Mononuclear cell (primary cell): ENCODE data around the gene PTPRU. TPM values are rescaled to one million over a fixed set of nuclear protein-coding genes. Genes with fewer than 3 reads are reported as not detected.

ENCODE experiments used
- H3K27me3 ChIP-seq: 2 replicates; pipeline ENCODE4 v1.6.0; 2011; ENCODE audit warnings: low read length, control low read depth; ENCODE audit not compliant: insufficient read depth
- H3K4me1 ChIP-seq: 2 replicates; pipeline ENCODE4 v1.5.1; 2011; ENCODE audit warnings: mild to moderate bottlenecking, low read length, control low read depth; ENCODE audit not compliant: insufficient read depth
- H3K4me3 ChIP-seq: 2 replicates; pipeline ENCODE4 v1.5.1; 2011; ENCODE audit warnings: mild to moderate bottlenecking, low read length, moderate library complexity
- H3K9me3 ChIP-seq: 2 replicates; pipeline ENCODE4 v1.5.1; 2011; ENCODE audit warnings: low read depth, mild to moderate bottlenecking, control low read depth, low read length
- total RNA-seq: library from RNA; depleted of rRNA; stranded (reverse); fragments of >200 nt; gene quantifications from one replicate; pipeline ENCODE4 v1.2.3, GENCODE V29; 2012

Gene PTPRU
- total RNA-seq, 1 donor: 0.52 TPM

DNA sequence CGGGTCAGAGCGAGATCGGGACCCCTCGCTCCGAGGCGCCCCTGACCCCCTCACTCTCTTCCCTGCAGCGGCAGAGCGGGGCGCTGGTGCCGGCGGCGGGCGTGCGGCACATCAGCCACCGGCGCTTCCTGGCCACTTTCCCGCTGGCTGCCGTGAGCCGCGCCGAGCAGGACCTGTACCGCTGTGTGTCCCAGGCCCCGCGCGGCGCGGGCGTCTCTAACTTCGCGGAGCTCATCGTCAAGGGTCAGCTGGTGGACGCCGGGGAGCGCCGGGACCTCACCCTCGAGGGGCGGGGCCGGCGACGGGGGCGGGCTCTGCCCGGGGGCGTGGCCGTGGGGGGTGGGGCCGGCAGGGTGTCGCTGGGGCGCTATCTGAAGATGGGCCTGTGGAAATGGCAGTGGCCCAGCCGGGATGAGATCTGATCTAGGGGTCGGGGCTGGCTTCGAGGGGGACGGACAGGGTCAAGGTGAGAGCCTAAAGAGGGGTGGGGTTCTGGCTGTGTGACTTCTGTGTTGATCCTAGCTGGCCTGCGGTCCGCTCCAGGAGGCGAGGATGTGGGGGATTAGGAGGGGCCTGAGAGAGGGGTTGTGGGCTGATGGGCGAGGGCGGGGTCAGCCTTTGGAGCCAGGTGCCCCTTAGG, 23.6 kb downstream of the PTPRU start:
- H3K27me3 ChIP-seq: peaks cover 34% of the 10 kb centered on the region

DNA sequence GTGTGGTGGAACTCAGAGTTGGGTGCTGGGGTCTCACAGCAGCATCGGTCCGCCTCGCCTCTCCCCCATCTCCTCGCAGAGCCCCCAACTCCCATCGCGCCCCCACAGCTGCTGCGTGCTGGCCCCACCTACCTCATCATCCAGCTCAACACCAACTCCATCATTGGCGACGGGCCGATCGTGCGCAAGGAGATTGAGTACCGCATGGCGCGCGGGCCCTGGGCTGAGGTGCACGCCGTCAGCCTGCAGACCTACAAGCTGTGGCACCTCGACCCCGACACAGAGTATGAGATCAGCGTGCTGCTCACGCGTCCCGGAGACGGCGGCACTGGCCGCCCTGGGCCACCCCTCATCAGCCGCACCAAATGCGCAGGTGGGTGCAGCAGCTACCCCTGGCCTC, 24.2 kb downstream of the PTPRU start:
- Histone ChIP-seq H3K9me3 (no peaks in the 10 kb centered on the region), H3K4me1 (peaks cover 6% of the 10 kb centered on the region), H3K4me3 (no peak overlapping the region), H3K27me3 (peaks cover 34% of the 10 kb centered on the region)

More for the DNA sequence above, 23.6 kb downstream of the PTPRU start:
- Histone ChIP-seq H3K4me1 (peaks cover 6% of the 10 kb centered on the region), H3K4me3 (peak overlapping the region; percentile 10), H3K9me3 (no peaks in the 10 kb centered on the region)

DNA sequence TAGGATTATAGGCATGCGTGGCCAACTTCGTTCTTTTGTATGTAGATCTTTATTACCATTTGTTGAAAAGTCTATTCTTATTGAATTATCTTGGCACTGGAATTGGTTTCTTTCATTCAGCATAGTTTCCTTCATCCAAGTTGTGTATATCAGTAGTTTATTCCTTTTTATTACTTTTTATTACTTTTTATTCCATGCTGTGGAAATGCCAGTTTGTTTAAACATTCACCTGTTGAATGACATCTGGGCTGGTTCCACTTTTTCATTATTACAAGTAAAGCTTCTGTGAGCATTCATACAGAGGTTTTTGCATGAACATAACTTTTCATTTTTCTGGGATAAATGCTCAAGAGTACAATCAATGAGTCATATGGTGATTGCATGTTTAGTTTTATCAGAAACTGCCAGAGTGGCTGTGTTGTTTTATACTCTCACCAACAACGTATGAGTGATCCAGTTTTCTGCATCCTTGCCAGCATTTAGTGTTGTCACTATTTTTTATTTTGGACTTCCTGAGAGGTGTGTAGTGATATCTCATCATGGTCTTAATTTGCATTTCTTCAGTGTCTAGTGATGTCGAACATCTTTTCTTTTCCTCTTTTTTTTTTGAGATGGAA, 28.6 kb downstream of the PTPRU start:
- Histone ChIP-seq H3K4me3 (no peak overlapping the region), H3K27me3 (peaks cover 38% of the 10 kb centered on the region), H3K9me3 (no peaks in the 10 kb centered on the region), H3K4me1 (no peaks in the 10 kb centered on the region)

DNA sequence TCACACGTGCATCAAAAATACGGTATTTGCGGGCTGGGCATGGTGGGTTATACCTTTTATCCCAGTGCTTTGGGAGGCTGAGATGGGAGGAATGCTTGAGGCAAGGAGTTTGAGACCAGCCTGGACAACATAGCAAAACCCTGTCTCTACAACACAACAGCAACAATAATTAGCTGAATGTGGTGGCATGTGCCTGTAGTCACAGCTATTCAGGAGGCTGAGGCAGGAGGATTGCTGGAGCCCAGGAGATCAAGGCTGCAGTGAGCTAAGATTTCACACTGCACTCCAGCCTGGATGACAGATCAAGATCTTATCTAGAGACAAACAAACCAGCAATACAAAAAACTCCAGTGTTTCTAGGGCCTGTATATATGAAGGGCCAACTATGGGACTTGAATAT, 30.6 kb downstream of the PTPRU start:
- Histone ChIP-seq H3K9me3 (no peaks in the 10 kb centered on the region), H3K4me1 (no peaks in the 10 kb centered on the region), H3K4me3 (no peak overlapping the region), H3K27me3 (peaks cover 20% of the 10 kb centered on the region)

DNA sequence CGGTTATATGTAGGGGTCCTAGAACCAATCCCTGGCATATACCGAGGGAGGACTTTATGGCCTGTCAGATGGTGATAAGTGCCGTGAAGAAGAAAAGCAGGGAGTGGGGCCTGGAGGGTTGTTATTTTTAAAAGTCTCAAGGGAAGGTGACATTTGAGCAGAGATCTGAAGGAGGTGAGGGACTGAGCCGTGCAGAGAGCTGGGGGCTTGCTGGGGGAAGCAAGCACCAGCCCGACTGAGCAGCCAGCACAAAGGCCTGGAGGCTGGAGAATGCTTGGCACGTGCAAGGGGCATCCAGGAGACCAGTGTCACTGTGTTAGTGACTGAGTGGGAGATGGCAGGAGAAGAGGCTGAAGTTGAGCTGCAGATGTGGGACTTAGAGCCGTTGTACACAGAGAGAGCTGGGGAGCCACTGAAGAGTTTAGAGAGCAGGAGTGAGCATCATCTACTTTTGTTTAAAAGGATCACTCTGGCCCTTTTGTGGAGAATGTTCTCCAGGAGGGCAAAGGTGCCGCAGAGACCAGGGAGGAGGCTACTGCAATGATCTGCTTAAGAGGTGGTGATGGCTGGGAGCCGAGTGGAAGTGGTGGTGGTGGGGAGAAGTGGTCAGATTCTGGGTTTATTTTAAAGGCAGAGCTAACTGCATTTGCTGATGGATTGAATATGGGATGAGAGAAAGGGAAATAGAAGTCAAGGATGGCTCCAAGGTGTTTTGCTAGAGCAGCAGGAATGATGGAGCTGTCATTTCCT, 31.2 kb downstream of the PTPRU start:
- Histone ChIP-seq H3K4me3 (no peak overlapping the region), H3K4me1 (no peaks in the 10 kb centered on the region), H3K9me3 (no peaks in the 10 kb centered on the region), H3K27me3 (peaks cover 16% of the 10 kb centered on the region)

DNA sequence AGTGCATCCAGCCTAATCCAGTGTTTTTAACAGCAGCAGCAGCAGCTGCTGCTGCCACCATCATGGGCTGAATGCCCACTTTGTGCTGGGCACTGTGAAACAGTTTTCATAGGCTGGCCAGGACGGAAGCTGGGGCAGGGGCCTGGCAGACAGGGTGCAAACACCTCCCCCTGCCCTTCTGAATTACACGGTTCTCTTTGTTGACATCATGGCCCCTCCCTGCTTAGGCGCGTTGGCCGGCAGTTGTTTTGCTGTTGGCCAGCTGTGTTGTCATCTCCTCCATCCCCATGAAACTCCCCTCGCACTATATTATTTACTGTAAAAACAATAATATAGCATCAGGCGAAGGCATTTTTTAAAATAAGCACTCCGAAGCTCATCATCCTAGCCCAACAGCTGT, 33.1 kb downstream of the PTPRU start:
- Histone ChIP-seq H3K4me1 (no peaks in the 10 kb centered on the region), H3K27me3 (peaks cover 15% of the 10 kb centered on the region), H3K4me3 (no peak overlapping the region), H3K9me3 (no peaks in the 10 kb centered on the region)

DNA sequence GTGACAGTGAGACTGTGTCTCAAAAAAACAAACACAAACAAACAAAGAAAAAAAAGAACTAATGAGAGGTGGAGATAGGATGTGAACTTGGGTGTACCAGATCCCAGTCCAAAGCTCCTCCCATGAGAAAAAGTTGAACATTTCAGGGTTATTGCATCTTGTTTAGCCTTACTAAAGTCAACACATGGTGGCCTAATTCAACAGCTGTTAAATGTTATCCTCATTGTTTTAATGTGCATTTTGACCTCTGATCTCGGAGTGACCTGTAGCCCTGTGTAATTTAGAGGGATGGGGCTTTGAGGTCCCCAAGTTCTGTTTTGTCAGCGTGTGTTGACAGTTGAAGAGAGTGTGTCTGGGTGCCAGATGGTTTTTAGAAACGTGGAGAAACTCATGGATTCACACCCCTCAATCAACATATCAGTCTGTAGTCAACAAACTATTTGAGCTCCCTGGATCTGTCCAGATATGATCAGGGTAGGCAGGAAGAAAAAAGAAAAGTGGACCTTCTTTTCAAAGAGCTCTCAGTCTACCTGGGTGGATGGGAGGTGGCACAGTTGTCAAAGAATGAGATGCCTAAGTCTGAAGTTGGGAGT, 34.7 kb downstream of the PTPRU start:
- Histone ChIP-seq H3K4me1 (no peaks in the 10 kb centered on the region), H3K27me3 (peaks cover 15% of the 10 kb centered on the region), H3K9me3 (no peaks in the 10 kb centered on the region), H3K4me3 (no peak overlapping the region)

DNA sequence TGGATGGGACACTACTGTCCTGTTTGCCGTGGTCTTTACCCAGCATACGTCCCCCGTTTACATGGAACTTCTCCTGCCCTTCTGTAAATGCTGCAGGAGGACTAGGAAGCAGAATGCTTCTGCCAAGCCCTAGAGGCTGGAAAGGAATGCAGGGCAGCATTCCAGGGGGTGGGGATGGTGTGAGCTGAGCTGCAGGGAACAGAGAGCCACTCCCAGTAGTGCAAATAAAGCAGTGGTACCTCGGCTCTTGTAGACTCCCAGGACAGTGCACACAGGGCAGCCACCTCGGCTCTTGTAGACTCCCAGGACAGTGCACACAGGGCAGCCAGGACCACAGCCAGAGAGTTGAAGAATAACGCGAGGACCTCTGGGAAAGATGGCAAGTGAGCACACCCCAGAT, 35.4 kb downstream of the PTPRU start:
- no peaks in the 10 kb centered on the region for H3K9me3 ChIP-seq
- H3K27me3 ChIP-seq: peaks cover 10% of the 10 kb centered on the region
- H3K4me3 ChIP-seq: no peak overlapping the region
- no peaks in the 10 kb centered on the region for H3K4me1 ChIP-seq

DNA sequence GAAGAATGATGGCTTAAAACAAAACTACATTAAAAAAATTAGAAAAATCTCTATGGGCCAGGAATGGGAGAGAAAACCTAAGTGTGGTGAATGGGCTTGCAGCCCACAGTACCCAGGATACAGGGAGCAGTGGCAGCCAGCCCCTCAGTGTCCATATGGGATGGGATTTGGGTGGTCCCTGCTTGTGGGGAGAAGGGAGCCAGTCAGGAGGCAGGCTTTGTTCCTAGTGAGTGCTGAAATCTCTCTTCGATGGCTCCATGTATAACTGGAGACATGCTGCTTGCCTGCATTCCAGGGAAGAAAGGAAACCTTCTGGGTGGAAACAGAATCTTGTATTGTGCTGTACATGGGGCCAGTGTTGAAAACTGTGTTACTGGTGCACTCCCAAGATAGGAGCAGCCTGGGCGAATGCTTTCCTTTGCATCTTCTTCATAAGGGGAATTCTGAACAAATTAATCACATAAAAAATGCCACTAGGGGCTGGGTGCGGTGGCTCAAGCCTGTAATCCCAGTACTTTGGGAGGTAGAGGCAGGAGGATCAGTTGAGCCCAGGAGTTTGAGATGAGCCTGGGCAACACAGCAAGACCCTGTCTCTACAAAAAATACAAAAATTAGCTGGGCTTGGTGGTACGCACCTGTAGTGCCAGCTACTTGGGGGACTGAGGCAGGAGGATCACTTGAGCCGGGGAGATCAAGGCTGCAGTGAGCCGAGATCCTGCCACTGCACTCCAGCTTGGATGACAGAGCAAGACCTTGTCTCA, 36.0 kb downstream of the PTPRU start:
- H3K4me3 ChIP-seq: no peak overlapping the region
- peaks cover 6% of the 10 kb centered on the region for H3K27me3 ChIP-seq
- H3K4me1 ChIP-seq: no peaks in the 10 kb centered on the region
- no peaks in the 10 kb centered on the region for H3K9me3 ChIP-seq

DNA sequence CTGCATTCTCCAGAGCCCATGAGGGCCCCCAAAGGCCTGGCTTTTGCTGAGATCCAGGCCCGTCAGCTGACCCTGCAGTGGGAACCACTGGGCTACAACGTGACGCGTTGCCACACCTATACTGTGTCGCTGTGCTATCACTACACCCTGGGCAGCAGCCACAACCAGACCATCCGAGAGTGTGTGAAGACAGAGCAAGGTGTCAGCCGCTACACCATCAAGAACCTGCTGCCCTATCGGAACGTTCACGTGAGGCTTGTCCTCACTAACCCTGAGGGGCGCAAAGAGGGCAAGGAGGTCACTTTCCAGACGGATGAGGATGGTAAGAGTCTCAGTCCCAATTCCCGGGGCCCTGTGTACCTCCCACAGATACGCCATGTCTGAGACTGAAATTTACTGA, 39.1 kb downstream of the PTPRU start:
- Histone ChIP-seq H3K9me3 (no peaks in the 10 kb centered on the region), H3K4me3 (no peak overlapping the region), H3K4me1 (no peaks in the 10 kb centered on the region), H3K27me3 (no peaks in the 10 kb centered on the region)

DNA sequence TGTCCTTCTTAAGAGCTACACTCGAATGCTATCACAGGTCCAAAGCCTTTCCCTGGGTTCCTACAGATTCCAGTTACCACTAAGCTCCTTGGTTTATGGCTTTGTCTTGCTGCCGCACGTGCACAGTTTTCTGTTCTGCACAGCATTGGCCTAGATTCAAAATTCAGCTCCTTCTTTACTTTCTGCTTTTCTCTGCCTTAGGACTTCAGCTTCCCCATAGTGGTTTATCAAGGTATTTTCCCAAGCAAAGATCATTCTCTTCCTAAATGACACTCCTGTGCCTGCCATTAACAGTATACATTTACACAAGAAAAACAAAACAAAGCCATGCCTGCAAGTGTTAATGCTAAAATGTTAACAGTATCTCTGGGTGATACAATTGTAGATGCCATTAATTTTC, 41.8 kb downstream of the PTPRU start:
- Histone ChIP-seq H3K27me3 (no peaks in the 10 kb centered on the region), H3K4me3 (no peak overlapping the region), H3K4me1 (no peaks in the 10 kb centered on the region), H3K9me3 (no peaks in the 10 kb centered on the region)

DNA sequence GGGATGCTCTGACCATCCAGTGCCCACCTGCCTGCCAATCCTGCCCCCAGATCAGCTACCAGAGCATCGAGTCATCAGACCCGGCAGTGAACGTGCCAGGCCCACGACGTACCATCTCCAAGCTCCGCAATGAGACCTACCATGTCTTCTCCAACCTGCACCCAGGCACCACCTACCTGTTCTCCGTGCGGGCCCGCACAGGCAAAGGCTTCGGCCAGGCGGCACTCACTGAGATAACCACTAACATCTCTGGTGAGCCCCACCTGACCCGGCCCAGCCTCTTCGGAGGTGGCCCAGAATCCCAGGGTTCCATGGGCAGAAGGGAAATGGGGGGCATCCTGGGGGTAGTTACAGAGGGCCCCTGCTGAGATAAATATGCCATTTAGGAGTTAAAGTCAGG, 43.1 kb downstream of the PTPRU start:
- Histone ChIP-seq H3K9me3 (no peaks in the 10 kb centered on the region), H3K27me3 (no peaks in the 10 kb centered on the region), H3K4me1 (no peaks in the 10 kb centered on the region), H3K4me3 (no peak overlapping the region)

DNA sequence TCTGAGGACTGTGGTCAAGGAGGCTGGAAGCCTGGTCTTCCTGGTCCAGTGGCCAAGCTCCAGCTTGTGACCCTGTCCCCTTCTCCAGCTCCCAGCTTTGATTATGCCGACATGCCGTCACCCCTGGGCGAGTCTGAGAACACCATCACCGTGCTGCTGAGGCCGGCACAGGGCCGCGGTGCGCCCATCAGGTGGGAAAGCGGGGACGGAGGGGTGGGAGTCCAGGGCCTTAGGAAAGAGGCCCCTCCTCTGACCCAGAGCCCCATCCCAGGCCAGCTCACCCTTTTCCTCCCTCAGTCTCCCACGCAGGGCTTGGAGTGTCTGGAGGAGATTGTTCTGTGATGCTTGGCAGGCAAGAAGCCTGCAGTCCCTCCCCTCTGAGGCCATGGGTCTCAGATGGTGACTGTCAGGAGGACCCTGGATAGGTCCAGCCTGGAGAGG, 43.6 kb downstream of the PTPRU start:
- Histone ChIP-seq H3K9me3 (no peaks in the 10 kb centered on the region), H3K4me3 (no peak overlapping the region), H3K27me3 (no peaks in the 10 kb centered on the region), H3K4me1 (no peaks in the 10 kb centered on the region)

DNA sequence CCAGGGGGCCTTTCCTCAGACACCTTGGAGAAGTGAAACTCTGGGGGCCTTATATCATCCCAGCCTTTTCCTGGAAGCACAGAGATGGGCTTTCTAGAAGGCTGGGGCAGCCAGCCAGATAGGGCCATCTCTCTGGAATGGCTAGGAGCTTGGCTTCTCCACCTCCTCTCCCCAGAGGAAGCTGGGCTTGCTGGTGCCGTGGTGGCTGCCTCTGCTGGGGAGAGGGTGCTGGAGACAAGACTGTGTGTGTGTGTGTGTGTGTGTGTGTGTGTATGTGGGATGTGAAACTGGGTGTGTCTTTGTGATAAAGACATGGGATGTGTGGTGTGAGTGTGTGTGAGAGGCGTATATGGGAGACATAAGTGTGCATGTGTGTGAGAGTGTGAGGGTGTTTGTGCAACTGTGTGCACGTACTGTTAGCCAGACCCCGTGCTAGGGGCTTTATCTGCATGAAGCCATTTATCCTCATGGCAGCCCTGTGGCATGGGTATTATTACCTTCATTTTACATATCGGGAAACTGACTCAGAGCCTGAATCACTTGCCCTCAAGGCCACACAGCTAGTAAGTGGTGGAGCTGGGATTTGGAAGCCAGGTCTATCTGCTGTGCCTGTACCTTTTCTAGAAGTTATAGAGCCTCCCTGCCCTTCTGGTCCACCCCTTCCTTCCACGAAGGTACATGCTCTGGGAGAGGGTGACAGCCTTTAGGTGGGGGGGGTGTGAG, 44.2 kb downstream of the PTPRU start:
- Histone ChIP-seq H3K4me1 (no peaks in the 10 kb centered on the region), H3K27me3 (no peaks in the 10 kb centered on the region), H3K4me3 (no peak overlapping the region), H3K9me3 (no peaks in the 10 kb centered on the region)
